NCI-H2171 treated with DMSO at 0.1 percent for 48 hours (cell line): ENCODE results near the gene EPB42.
A peak's percentile ranks its signal among the peaks of the same experiment; 100 is the strongest.
"Not testable (repeated sequence)": the region's sequence is repeated elsewhere in the genome, so short reads cannot be mapped to it uniquely, and the experiment has no call there.

Experiments
- DNase-seq: peaks from one replicate; lab custom pipeline; 2025; lab: John Stamatoyannopoulos, UW

Gene EPB42

DNA sequence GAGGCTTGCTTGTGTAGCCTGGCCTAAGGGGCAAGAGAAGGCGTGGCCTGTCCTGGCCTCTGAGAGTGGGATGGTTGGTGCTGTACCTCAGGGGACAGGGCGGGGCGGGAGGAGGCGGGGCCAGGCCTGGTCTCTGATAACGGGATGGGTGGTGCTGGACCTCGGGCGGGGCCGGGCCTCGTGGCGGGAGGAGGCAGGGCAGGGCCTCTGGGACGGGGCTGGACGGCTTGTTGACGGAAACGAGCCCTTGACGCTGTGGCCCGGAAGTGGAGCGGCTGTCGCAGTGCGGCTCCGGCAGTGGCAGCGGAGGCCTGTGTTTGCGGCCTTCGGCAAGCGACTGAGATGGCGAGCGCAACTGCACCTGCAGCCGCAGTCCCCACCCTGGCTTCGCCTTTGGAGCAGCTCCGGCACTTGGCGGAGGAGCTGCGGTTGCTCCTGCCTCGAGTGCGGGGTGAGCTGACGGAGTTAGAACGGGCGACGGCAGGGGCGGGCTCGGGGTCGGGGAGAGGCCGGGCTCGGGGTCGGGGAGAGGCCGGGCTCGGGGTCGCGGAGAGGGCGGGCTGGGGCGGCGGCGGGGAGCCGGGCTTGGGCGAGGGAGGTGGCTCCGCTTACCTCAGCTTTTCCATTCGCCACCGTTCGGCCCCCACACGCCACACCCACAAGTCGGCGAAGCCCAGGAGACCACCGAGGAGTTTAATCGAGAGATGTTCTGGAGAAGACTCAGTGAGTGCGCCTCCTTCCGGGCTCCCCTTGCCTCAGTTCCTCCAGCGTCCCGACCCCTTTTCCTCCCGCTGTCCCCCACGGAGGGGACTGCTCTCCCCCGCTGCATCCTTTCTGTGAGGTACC is 35.4 kb downstream of the EPB42 start, which contains the start of gene CCNDBP1:
CCNDBP1 (plus strand) TSS at position 247 of the 846 bp plus-strand sequence; CDS start at position 343, 96 bp downstream.
- peak; percentile 71 for DNase-seq

DNA sequence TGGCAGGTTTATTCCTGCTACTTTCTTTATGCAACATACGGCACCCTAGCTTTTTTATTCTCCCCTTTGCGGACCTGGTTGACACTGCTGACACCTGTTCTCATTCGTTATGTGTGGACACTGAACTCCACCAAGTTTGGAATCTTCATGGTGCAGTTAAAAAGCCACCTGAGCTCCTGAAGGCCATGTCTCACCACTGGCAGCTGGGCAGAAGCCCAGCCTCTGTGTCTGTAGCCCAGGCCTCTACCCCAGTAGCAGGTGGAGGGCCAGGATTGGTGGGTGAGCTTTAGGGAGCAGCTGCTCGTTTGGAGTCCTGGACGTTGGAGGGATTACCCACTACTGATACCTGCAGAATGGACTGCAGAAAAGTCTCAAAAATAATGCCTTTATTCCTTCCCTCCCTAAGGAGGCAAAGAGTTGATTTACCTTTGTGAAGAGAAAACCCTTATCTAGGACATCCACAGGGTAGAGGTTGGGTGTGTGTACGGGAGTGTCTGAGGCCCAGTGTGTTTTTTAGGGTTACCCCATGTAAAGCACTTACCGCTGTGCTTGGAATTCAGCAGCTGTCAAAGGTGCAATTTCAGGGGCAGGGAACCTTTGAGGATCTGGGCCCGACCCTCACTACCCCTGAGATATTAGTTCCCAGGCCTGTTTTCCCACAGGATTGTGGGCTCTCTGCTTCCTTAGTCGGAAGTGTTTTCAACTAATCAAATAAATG is 36.3 kb downstream of the EPB42 start:
- no peak for DNase-seq

- DNase-seq, result no peak
Measured at GRCh38 chr15:43183270-43183669, 37.5 kb downstream of the EPB42 start.

GRCh38 chr15:43177147-43177546 is 43.7 kb downstream of the EPB42 start:
- not testable (repeated sequence) for DNase-seq

GRCh38 chr15:43175656-43176309 is 45.0 kb downstream of the EPB42 start:
- DNase-seq, result not testable (repeated sequence)

DNA sequence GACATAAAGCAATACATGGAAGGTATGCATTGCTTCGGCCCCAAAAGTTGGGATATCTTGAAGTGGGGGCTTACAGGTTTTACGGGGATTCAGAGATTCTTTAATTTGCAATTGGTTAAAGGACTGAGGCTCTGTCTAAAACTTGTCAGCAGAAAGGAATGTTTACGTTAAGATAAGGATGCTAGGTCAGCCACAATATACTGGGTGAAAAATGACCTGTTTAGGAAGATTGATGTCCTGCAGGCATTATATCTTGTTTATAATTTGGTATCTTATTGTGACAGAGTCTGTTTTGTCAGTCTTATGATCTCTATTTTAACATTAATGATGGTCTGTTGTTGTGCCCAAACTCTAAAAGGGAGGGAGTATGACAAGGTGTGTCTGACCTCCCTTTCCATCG is 50.9 kb downstream of the EPB42 start:
- DNase-seq, result no peak

GRCh38 chr15:43168192-43169107 is 52.4 kb downstream of the EPB42 start:
- no peak for DNase-seq

GRCh38 chr15:43167261-43167660 is 53.6 kb downstream of the EPB42 start:
- not testable (repeated sequence) for DNase-seq

DNA sequence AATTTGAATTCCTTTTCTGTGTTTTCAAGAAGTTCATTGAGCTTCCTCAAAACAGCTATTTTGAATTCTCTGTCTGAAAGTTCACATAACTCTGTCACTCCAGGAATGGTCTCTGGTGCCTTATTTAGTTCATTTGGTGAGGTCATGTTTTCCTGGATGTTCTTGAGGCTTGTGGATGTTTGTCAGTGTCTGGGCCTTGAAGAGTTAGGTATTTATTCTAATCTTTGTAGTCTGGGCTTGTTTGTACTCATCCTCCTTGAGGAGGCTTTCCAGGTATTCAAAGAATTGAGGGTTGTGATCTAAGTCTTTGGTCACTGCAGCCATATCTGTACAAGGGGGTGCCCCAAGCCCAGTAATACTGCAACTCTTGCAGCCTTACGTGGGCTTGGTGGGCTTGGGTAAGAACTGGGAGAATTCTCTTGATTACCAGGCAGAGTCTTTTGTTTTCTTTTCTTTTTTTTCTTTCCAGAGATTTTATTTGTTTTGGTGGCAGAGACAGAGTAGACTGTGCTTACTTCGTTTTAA is 55.0 kb downstream of the EPB42 start:
- no peak for DNase-seq

GRCh38 chr15:43153269-43153668 is 67.5 kb downstream of the EPB42 start:
- DNase-seq, result no peak

GRCh38 chr15:43151688-43152087 is 69.1 kb downstream of the EPB42 start:
- no peak for DNase-seq

DNA sequence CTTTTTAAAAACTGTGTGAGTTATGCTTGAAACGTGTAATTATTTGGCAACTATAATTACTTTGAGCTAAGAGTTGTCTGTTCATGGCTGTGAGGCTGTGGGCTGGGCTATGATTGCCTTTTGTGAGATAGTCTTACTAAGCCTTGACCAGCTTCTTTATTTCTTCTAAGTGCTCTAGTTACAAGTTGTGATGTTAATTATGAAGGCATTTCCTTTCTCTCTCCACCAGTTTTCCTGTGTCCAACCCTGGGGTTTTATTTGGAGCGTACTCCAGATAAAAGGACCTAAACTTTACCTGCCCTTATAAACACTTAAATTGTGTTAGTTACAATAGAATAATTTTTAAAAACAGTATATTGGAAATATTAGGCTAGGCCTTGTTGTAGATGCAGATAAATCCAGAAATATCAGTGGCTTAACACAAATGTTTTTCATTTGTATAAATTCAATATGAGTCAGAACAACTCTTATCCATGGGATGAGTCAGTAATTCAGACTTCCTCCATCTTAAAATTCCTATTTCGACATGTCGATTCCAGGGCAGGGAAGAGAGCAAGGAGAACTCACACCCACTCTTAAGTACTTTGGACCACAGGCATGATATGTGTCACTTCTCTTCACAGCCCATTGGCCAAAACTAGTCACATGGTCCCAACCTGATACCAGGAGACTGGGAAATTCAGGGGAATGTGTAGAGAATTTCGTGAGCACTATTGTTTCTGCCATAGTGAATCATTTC is 70.5 kb downstream of the EPB42 start:
- no peak for DNase-seq
